KOPT-K1 (cell line): ENCODE measurements around the gene MKS1.

ENCODE experiments used
- H3K27ac ChIP-seq: fragments of 200-600 bp; sonication (generic); 2 replicates; pipeline ENCODE4 v1.5.1; 2016; ENCODE audit warnings: antibody characterized with exemption, mild to moderate bottlenecking, low read depth, low read length; ENCODE audit not compliant: poor library complexity, severe bottlenecking
- H3K36me3 ChIP-seq: fragments of 200-600 bp; sonication (generic); 2 replicates; pipeline ENCODE4 v1.5.1; 2017; ENCODE audit warnings: antibody characterized with exemption, mild to moderate bottlenecking, low read length, moderate library complexity; ENCODE audit not compliant: insufficient read depth
- H3K9me3 ChIP-seq: fragments of 200-600 bp; sonication (generic); 2 replicates; pipeline ENCODE4 v1.5.1; 2017; ENCODE audit warnings: antibody characterized with exemption, low read length, mild to moderate bottlenecking; ENCODE audit not compliant: insufficient read depth, poor library complexity, severe bottlenecking

MKS1 gene

DNA sequence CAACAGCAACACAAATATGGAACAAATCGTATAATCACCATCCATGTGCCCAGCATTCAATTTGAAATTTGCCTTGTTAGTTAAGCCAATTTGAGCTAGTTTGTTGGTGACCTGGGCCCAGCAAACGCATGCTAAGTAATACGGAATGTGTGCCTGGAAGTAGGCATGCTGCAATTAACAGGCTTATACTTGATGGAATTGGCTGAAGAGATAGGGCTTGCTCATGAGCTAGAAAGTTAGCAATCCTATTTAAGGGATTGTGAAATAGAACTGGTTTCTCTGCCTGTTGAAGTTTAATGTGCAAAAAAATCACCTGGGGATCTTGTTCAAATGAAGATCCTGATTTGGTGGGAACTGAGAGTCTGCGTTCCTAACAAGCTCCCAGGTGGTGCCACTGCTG is 10.8 kb upstream of the MKS1 start:
- peaks cover 7% of the 10 kb centered on the region for H3K9me3 ChIP-seq
- H3K27ac ChIP-seq, result no peak overlapping the region
- H3K36me3 ChIP-seq, result no peaks in the 10 kb centered on the region

DNA sequence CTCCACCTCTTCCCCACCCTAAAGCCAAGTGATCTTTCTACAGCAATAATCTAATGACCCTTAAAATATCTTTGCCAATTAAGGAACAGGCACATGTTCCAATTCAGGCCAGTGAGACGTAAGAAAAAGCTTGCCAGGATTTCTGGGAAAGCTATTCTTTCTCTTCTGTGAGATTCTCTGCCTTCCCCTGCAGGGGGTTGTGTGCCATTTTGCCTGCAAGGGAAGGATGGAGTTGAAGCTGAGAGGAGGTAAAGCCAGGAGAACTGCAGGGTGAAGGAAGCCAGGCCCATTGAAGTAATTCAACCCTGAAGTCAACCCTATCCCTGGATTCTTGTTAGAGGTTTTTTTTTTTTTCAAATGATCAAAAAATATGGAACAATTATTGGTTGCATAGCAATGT is 10.3 kb upstream of the MKS1 start:
- no peaks in the 10 kb centered on the region for H3K36me3 ChIP-seq
- H3K9me3 ChIP-seq, result peaks cover 7% of the 10 kb centered on the region
- H3K27ac ChIP-seq, result no peak overlapping the region

DNA sequence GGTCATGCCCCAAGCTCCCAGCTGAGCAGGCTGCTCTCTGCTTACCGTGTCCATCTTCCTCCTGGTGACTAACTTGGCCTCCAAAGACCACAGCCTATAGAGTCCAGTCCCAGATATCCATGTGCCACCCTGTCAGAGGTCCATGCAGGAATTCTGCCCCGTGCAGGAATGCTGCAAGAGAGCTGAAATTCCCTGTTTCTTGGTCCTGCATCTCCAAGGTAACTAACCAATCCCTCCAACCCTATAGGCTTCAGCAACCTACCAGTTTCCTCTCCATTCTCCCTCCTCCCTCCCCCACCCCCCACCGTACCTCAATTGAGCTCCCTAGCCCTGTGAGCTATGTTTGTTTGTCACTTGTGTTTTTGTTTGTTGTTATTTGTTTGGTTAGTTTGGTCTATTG is 9.6 kb upstream of the MKS1 start:
- peaks cover 11% of the 10 kb centered on the region for H3K9me3 ChIP-seq
- no peaks in the 10 kb centered on the region for H3K36me3 ChIP-seq
- no peak overlapping the region for H3K27ac ChIP-seq

DNA sequence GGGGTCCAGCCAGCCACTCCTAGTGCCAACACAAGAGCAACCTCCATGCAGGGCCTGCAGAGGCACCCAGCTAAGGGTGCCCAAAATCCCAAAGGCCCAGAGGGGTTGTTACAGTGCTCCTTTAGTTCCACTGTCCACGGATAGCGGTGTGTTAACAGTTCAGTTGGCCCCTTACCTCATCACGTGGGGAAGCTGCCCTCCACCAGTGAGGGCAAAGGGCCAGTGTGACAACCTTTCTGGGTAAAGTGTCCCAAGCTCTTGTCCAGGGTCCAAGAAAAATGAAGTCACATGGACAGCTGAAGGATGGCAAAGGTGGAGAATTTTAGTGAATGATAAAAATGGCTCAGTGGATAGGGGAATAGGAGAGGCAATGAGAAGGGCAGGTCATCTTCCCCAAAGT is 8.7 kb upstream of the MKS1 start:
- Histone ChIP-seq H3K27ac (no peak overlapping the region), H3K36me3 (no peaks in the 10 kb centered on the region), H3K9me3 (peaks cover 17% of the 10 kb centered on the region)

DNA sequence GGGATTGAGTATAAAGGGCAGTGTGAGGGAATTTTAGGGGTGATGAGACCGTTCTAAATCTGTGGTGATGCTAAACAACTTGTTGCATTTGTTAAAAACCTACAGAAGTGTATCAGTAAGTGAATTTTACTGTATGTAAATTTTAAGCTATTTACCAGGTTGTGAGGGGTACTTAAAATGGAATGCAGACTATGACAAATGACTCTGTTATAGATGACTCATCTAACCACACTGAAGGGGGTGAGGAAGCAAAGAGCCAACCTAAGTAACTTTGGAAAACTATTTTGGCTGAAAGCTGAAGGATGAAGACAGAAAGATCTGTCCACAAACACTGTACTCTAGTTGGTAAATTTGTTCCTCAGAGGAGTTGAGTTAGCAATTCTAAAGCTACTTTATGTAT is 5.3 kb upstream of the MKS1 start:
- H3K9me3 ChIP-seq, result peaks cover 17% of the 10 kb centered on the region
- no peak overlapping the region for H3K27ac ChIP-seq
- H3K36me3 ChIP-seq, result no peaks in the 10 kb centered on the region

DNA sequence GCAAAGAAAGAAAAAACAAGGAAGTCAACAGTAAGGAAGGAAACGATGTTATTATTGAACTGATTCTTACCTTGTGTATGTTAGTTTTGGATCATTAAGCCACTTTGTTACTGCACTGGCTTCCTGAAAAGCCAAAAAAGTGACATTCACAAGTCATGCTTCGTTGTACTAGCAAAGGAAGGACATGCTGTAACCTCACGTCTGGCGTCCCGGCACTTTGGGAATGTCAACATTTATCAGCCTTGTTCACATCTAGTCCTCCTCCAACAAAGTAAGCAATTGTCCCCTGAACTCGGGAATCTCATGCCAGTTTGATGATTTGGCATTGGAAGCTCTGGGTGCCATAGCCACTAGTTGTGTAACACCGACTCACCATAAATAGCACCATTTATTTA is 731 bp upstream of the MKS1 start:
- Histone ChIP-seq H3K36me3 (peaks cover 8% of the 10 kb centered on the region; the same call in 1 of the 2 replicates), H3K27ac (peak overlapping the region; percentile 61), H3K9me3 (peaks cover 11% of the 10 kb centered on the region)

DNA sequence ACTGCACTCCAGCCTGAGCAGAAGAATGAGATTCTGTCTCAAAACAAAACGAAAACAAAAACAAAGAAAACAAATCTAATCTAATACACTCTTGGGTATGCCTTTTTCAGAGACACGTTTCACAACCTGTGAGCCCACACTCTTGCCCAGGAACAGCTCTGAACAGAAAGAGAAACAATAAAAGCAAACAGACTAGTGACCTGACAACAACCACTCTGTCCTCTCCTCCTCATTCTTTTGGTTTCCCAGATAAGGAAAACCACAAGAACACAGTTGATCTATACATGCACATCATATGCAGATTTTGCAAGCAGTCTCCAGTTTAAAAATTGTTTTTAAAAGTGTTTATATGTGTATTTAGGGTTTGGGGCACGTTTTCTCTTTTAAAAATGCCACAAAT is 1.3 kb downstream of the MKS1 start:
- Histone ChIP-seq H3K36me3 (peaks cover 23% of the 10 kb centered on the region), H3K27ac (no peak overlapping the region), H3K9me3 (no peaks in the 10 kb centered on the region)

DNA sequence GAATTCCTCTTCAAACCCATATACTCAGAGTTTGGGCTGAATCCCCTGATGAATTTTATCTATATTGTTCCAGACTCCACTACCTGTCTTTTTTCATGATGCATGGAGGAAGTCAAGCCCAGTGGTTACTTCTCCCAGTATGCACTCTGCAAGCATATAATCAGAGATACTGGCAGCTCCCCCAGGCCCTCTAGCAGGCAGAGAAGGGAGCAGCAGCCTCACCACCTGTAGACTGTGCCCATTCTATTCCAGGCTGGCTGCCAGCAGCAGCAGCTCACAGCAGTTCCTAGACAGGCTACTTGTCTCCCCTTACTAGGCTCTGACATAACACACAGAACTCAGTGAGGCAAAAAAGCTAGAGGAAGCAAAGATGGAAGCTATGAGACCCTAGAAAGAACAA is 3.4 kb downstream of the MKS1 start:
- H3K36me3 ChIP-seq, result peaks cover 35% of the 10 kb centered on the region
- H3K9me3 ChIP-seq, result no peaks in the 10 kb centered on the region

DNA sequence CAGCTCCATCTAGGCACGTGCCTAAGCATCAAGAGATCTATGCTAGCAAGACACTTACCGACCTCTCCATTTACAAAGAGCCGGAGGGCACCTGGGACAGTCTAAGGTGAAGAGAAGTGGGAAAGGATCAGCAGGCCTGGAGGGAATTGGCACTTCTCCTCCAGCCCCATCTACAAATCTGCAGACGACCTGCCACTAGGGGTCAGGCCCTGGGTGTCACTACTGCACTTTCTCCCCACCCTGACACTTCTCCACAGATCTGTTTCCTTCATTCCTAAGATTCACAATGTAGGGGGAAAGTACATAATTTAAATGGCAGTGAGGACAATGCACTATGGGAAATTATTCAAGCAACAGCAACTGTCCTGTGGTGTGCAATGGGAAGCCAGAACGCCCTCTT is 8.1 kb downstream of the MKS1 start:
- H3K9me3 ChIP-seq, result no peaks in the 10 kb centered on the region
- H3K27ac ChIP-seq, result no peak overlapping the region
- peaks cover 67% of the 10 kb centered on the region for H3K36me3 ChIP-seq

More for the DNA sequence above, 3.4 kb downstream of the MKS1 start:
- no peak overlapping the region for H3K27ac ChIP-seq

DNA sequence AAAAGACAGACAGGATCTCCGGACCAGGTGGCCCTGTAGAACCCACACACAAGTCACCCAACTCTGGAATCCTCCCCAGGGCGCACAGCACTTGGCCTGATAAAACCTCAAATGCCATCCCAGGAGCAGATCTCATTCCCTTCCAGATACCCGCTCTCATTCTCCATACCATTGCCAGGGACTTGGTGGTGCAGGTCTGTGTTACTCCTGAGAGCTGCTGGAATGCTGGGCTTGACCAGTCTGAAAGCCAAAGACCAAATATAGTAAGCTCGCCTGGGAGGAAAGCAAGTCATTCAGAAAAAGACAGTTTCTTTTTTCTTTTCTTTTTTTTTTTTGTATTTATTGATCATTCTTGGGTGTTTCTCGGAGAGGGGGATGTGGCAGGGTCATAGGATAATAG is 10.7 kb downstream of the MKS1 start:
- H3K36me3 ChIP-seq, result peaks cover 50% of the 10 kb centered on the region; the same call in 1 of the 2 replicates
- H3K27ac ChIP-seq, result no peak overlapping the region

DNA sequence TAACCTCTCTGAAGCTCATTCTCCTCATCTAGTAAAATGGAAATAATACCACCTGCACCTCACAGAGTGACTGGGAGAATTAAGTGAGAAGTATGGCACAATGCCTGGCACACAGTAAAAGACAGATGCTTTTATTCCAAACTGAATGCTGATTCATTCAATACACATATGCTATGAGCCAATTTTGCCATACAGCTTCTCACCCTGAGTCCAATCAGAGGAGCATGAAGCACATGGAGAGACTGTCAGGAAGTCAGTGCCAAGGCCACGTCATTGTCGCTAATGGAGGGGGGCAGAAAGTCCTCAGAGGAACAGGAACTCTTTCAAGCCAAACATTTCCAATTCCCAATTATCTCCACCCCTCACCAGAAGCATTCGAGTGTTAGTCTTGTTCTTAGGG is 11.6 kb downstream of the MKS1 start:
- Histone ChIP-seq H3K9me3 (no peaks in the 10 kb centered on the region), H3K36me3 (peaks cover 41% of the 10 kb centered on the region; the same call in 1 of the 2 replicates), H3K27ac (no peak overlapping the region)

More for the DNA sequence above, 10.7 kb downstream of the MKS1 start:
- H3K9me3 ChIP-seq, result no peaks in the 10 kb centered on the region

DNA sequence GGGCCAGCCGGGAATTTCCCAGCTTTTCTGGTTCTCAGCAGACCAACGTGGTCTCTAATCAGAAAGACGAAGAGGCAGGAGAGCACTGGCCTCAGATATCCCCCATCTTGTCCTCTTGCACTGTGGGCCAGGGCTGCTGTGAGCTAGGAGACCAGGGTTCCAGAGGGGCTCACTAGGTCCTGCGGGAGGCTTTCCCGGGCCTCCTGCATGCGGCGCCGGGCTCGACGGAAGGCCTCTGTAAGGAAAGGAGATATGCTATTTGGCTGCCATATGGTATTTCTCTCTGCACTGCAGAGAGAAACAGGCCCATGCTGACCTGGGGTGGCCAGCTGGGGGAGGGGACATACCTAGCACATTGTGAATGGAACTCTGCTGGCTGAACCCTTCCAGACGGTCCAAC is 13.1 kb downstream of the MKS1 start:
- H3K27ac ChIP-seq, result no peak overlapping the region
- H3K9me3 ChIP-seq, result no peaks in the 10 kb centered on the region
- H3K36me3 ChIP-seq, result peaks cover 34% of the 10 kb centered on the region; the same call in 1 of the 2 replicates

DNA sequence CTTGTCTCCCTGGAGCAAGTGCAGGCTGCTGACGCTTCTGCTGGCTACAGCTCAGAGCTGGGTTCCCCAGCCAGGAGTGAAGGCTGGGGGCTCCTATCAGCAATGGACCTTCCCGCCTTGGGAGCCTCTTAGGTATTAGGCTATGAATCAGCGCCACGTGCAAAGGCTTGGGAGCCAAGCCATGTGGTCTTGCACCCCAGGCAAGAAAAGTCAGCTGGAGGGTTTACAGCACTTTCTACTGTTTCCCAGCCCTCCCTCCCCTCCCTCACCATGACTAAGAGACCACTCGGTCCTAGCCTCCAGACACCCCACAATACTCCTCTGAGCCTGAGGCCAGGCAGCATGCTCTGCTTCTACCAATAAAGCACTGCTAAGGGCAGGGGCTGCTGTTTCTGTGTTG is 14.3 kb downstream of the MKS1 start:
- Histone ChIP-seq H3K27ac (no peak overlapping the region), H3K9me3 (no peaks in the 10 kb centered on the region), H3K36me3 (peaks cover 23% of the 10 kb centered on the region; the same call in 1 of the 2 replicates)

DNA sequence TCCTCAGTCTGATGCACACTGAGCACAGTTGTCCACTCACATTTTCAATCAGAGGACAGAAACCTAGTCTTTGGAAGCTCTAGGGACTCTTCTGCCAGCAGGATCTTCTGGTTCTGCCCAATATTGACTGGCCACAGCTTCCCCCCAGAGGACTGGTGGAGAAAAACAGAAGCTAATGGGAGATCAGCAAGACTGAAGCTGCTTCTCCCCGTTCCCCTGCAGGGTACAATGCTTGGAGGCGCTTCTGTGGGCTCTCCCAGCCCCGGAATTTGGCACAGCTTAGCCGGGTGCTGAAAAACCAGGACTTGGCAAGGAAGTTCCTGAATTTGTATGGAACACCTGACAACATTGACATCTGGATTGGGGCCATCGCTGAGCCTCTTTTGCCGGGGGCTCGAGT is 16.2 kb downstream of the MKS1 start:
- Histone ChIP-seq H3K27ac (no peak overlapping the region), H3K36me3 (peaks cover 10% of the 10 kb centered on the region; the same call in 1 of the 2 replicates), H3K9me3 (no peaks in the 10 kb centered on the region)

DNA sequence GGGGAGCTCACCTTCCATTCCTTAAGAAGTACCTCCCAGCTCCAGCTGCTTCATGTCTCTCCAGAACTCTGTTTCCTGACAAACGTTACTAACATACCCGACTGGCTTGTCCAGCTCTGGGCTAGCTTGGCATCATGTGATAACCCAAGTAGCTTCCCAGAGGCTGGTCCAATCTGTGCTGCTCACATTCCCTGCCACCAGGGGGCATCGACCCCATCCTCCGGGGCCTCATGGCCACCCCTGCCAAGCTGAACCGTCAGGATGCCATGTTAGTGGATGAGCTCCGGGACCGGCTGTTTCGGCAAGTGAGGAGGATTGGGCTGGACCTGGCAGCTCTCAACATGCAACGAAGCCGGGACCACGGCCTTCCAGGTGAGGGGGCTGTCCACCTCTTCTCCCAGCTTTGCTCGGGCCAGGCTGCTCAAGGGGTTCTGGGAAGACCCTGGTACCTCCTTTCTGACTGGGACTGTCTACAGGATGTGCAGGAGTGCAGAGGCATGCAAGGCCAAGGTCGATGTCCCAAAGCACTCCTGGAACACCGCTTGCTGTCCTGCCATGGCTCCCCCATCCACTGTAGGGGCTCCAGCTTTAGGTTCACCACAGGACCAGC is 18.9 kb downstream of the MKS1 start:
- no peak overlapping the region for H3K27ac ChIP-seq
- no peaks in the 10 kb centered on the region for H3K36me3 ChIP-seq
- no peaks in the 10 kb centered on the region for H3K9me3 ChIP-seq

DNA sequence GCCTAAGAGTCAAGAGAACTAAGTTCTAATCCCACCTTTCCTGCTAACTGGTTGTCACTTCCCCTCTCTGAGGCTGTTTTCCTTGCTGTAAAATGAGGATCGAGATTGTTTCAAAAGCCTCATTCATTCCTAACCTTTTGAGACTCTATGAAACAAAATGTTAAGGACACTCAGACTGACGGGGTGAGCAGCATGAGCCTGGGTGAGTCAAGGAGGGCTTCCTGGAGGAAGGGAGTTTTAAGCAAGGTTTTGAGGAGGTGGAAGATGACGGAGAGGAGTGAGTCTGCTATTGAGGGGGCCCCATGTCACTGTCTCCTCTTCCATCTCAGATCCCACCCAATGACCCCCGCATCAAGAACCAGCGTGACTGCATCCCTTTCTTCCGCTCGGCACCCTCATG is 22.4 kb downstream of the MKS1 start:
- Histone ChIP-seq H3K9me3 (no peaks in the 10 kb centered on the region), H3K27ac (no peak overlapping the region), H3K36me3 (no peaks in the 10 kb centered on the region)
